Liver (tissue), 10 donors: Measurements from ENCODE around the gene KIF18B. TPM values are rescaled to one million over a fixed set of nuclear protein-coding genes. Genes with fewer than 3 reads are reported as not detected.

Source experiments
- DNase-seq: peaks from one replicate; pipeline ENCODE4 v3.0.0-alpha.2; 2017; ENCODE audit warnings: low spot score
- H3K27ac ChIP-seq, 2 donors: one replicate each; pipeline ENCODE4 v1.7.0; 2013; ENCODE audit warnings: inconsistent platforms in 2 of 2, low read length in 2 of 2, control low read depth in 1 of 2, low read depth in 1 of 2, mild to moderate bottlenecking in 1 of 2
- H3K27me3 ChIP-seq, 4 donors: one replicate each; pipeline versions ENCODE4 v1.6.1 to v1.7.0; 2013; ENCODE audit warnings: low read length in 3 of 4, inconsistent platforms in 1 of 4, mild to moderate bottlenecking in 1 of 4, moderate library complexity in 1 of 4; ENCODE audit not compliant: control insufficient read depth in 4 of 4, insufficient read depth in 4 of 4
- H3K36me3 ChIP-seq, 4 donors: one replicate each; pipeline versions ENCODE4 v1.6.1 to v1.7.0; 2013; ENCODE audit warnings: low read length in 3 of 4, mild to moderate bottlenecking in 3 of 4, low read depth in 1 of 4, moderate library complexity in 1 of 4; ENCODE audit not compliant: control insufficient read depth in 4 of 4, insufficient read depth in 3 of 4
- H3K4me1 ChIP-seq, 4 donors: one replicate each; pipeline versions ENCODE4 v1.6.1 to v1.7.0; 2013; ENCODE audit warnings: low read length in 3 of 4, mild to moderate bottlenecking in 3 of 4, moderate library complexity in 1 of 4; ENCODE audit not compliant: control insufficient read depth in 4 of 4, insufficient read depth in 4 of 4
- H3K4me3 ChIP-seq, 3 donors: one replicate each; pipeline versions ENCODE4 v1.6.1 to v1.7.0; 2013; ENCODE audit warnings: low read length in 3 of 3, control low read depth in 1 of 3, low read depth in 1 of 3, mild to moderate bottlenecking in 1 of 3
- H3K9ac ChIP-seq, 2 donors: one replicate each; pipeline ENCODE4 v1.7.0; 2013; ENCODE audit warnings: low read length in 2 of 2, mild to moderate bottlenecking in 2 of 2, moderate library complexity in 2 of 2, control low read depth in 1 of 2, low read depth in 1 of 2
- H3K9me3 ChIP-seq, 4 donors: one replicate each; pipeline versions ENCODE4 v1.6.1 to v1.7.0; 2013; ENCODE audit warnings: low read length in 3 of 4; ENCODE audit not compliant: control insufficient read depth in 4 of 4
- EGR1 ChIP-seq, 2 donors: IDR thresholded peaks; 2 replicates each; pipeline ENCODE4 v1.6.1; 2016 to 2018; ENCODE audit warnings: antibody characterized with exemption in 2 of 2, low read depth in 2 of 2
- FOXA1 ChIP-seq: IDR thresholded peaks from 2 replicates; pipeline ENCODE4 v1.6.1; 2016; ENCODE audit warnings: antibody characterized with exemption
- GABPA ChIP-seq, 2 donors: IDR thresholded peaks in 1 of 2; conservative IDR thresholded peaks in 1 of 2; 2 replicates each; pipeline ENCODE4 v1.6.1; 2016; ENCODE audit warnings: antibody characterized with exemption in 2 of 2, mild to moderate bottlenecking in 1 of 2, moderate library complexity in 1 of 2
- HNF4G ChIP-seq: IDR thresholded peaks from 2 replicates; pipeline ENCODE4 v1.6.1; 2016; ENCODE audit warnings: antibody characterized with exemption
- JUND ChIP-seq, 2 donors: IDR thresholded peaks; 2 replicates each; pipeline ENCODE4 v1.6.1; 2016; ENCODE audit warnings: antibody characterized with exemption in 2 of 2
- NR2F2 ChIP-seq: IDR thresholded peaks from 2 replicates; pipeline ENCODE4 v1.6.1; 2016; ENCODE audit warnings: antibody characterized with exemption
- RAD21 ChIP-seq, 2 donors: IDR thresholded peaks; 2 replicates each; pipeline ENCODE4 v1.6.1; 2016; ENCODE audit warnings: antibody characterized with exemption in 2 of 2, mild to moderate bottlenecking in 2 of 2
- SP1 ChIP-seq: IDR thresholded peaks from 2 replicates; pipeline ENCODE4 v1.6.1; 2018; ENCODE audit warnings: antibody characterized with exemption, mild to moderate bottlenecking
- TAF1 ChIP-seq: conservative IDR thresholded peaks from 2 replicates; pipeline ENCODE4 v1.6.1; 2016; ENCODE audit warnings: antibody characterized with exemption, mild to moderate bottlenecking
- WGBS: extraction: QIAGEN DNeasy Blood & Tissue Kit; methylation state at CpG from one replicate; pipeline ENCODE4 v1.1.7; 2013; 5-methylcytosine and 5-hydroxymethylcytosine counted together
- polyA plus RNA-seq, 2 donors: library from polyadenylated mRNA; stranded (reverse) in 1 of 2; unstranded in 1 of 2; fragments of 200-250 nt in 1 of 2; fragments of >200 nt in 1 of 2; fragmentation: Nextera tagmentation in 1 of 2; extraction: Ambion mirVana in 1 of 2; gene quantifications; one replicate each; pipeline versions ENCODE4 v1.2.1 to v1.2.3, GENCODE V29; 2013 to 2015
- small RNA-seq: library from RNA; depleted of rRNA; stranded (forward); fragments of <200 nt; gene quantifications from one replicate; pipeline ENCODE3, GENCODE V24; 2014
- total RNA-seq, 2 donors: library from RNA; depleted of rRNA; stranded (reverse); fragments of >200 nt; gene quantifications; one replicate each; pipeline ENCODE4 v1.2.3, GENCODE V29; 2014
- TF ChIP-seq, protein P1 (sequence below): IDR thresholded peaks from 2 replicates; pipeline ENCODE4 v1.6.1; 2016; ENCODE audit warnings: antibody characterized with exemption
- TF ChIP-seq, protein P2 (sequence below): IDR thresholded peaks from 2 replicates; pipeline ENCODE4 v1.6.1; 2016; ENCODE audit warnings: antibody characterized with exemption
- donor health status: healthy.
- donor health status: healthy.
- donor health status: healthy.
- donor health status: healthy.
- donor health status: healthy.

KIF18B gene
- total and polyA plus RNA-seq, 4 donors, result under 0.01 to 11.9 (median 0.48) TPM

DNA sequence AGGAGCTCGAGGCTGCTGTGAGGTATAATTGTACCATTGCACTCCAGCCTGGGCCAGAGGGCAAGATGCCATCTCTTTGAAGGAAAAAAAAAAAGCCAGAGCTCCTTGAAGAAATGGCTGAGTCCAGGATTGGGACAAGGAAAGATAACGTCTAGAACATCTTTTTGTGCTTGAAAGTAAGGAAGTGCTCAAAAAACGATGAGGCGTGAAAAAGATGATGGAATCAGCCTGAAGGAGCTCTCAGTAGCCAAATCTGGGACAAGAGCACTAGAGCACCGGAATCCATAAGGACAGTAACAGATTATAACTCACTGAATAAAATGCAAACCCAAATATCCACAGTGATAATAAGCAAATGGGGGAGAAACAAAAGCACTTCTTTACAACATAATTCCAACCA, 70.5 kb downstream of the KIF18B start:
- Histone ChIP-seq H3K36me3 (peaks cover 9 to 65% (median 45%) of the 10 kb centered on the region in 4 donors), H3K9ac (no peak overlapping the region), H3K4me1 (no peaks in the 10 kb centered on the region), H3K9me3 (no peaks in the 10 kb centered on the region), H3K4me3 (no peak overlapping the region), H3K27ac (no peak overlapping the region), H3K27me3 (no peaks in the 10 kb centered on the region)
- TF ChIP-seq EGR1 (IDR thresholded peaks at IDR 0.05; ENCODE audit: low read depth in 2 of 2), result no peak
- TF ChIP-seq, protein P1, sequence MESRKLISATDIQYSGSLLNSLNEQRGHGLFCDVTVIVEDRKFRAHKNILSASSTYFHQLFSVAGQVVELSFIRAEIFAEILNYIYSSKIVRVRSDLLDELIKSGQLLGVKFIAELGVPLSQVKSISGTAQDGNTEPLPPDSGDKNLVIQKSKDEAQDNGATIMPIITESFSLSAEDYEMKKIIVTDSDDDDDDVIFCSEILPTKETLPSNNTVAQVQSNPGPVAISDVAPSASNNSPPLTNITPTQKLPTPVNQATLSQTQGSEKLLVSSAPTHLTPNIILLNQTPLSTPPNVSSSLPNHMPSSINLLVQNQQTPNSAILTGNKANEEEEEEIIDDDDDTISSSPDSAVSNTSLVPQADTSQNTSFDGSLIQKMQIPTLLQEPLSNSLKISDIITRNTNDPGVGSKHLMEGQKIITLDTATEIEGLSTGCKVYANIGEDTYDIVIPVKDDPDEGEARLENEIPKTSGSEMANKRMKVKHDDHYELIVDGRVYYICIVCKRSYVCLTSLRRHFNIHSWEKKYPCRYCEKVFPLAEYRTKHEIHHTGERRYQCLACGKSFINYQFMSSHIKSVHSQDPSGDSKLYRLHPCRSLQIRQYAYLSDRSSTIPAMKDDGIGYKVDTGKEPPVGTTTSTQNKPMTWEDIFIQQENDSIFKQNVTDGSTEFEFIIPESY, result no peak
- no peak for TF ChIP-seq RAD21 (IDR thresholded peaks at IDR 0.05)
- no peak for TF ChIP-seq GABPA (IDR thresholded peaks at IDR 0.05 in 1 of 2, conservative IDR thresholded peaks at IDR 0.05 in 1 of 2)
- TF ChIP-seq, protein P2, sequence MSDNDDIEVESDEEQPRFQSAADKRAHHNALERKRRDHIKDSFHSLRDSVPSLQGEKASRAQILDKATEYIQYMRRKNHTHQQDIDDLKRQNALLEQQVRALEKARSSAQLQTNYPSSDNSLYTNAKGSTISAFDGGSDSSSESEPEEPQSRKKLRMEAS, result no peak
- TF ChIP-seq TAF1, result no peak
- no peak for TF ChIP-seq NR2F2
- TF ChIP-seq HNF4G, result no peak
- no peak for TF ChIP-seq FOXA1
- TF ChIP-seq SP1, result no peak
- no peak for DNase-seq
- WGBS, result 93% methylated on average over 5 of the region's 5 CpGs

DNA sequence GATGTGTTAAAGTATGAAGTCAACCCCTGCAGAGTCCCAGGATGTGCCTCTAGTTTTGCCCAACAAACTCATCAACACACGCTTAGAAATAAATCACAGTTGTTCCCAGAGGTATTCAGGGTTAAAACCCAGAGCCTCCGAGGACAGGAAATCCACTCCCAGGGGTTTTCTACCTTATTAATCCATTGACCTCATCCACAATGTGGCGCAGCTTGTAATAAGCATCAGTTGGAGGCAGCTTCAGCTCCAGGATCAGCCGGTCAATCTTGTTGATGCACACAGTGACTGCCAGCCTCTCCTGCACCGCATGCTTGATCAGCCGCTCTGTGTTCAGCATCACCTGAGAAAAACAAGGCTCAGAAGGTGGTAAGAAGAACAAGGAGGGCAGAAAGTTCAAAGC, 71.8 kb downstream of the KIF18B start:
- Histone ChIP-seq H3K27ac (no peak overlapping the region), H3K36me3 (peaks cover 9 to 64% (median 46%) of the 10 kb centered on the region in 4 donors), H3K9ac (no peak overlapping the region), H3K4me3 (no peak overlapping the region), H3K27me3 (no peaks in the 10 kb centered on the region), H3K4me1 (no peaks in the 10 kb centered on the region), H3K9me3 (no peaks in the 10 kb centered on the region)
- DNase-seq, result no peak
- TF ChIP-seq NR2F2, result no peak
- no peak for TF ChIP-seq EGR1 (IDR thresholded peaks at IDR 0.05; ENCODE audit: low read depth in 2 of 2)
- TF ChIP-seq RAD21 (IDR thresholded peaks at IDR 0.05), result no peak
- no peak for TF ChIP-seq GABPA (IDR thresholded peaks at IDR 0.05 in 1 of 2, conservative IDR thresholded peaks at IDR 0.05 in 1 of 2)
- no peak for TF ChIP-seq JUND (IDR thresholded peaks at IDR 0.05)
- no peak for TF ChIP-seq SP1
- no peak for TF ChIP-seq FOXA1
- TF ChIP-seq, protein P2, result no peak
- 98% methylated on average over 6 of the region's 6 CpGs for WGBS

Small RNA genes within 50 kb of the gene (small RNA-seq; reads per million reads assigned to genes)
- gene AC015936.2 (not detected), gene CCDC103 (not detected), gene MIR6783 (not detected), gene RN7SL405P (not detected)

Other genes with a start within 250 kb of the KIF18B start
- 1 to 10 TPM; 1.3 to 4.5 TPM for gene DBF4B, start 239.1 kb downstream of the KIF18B start, total RNA-seq
- gene DBF4B, start 239.1 kb downstream of the KIF18B start, polyA plus RNA-seq, result under 1 TPM; 0.44 to 0.84 TPM
- 1 to 10 TPM in 1 of 2 donors, under 1 TPM in 1; 0.08 to 1.1 TPM for gene ADAM11, start 188.8 kb downstream of the KIF18B start, total RNA-seq
- under 1 TPM in 1 of 2 donors, not detected in 1; 0.06 TPM for gene ADAM11, start 188.8 kb downstream of the KIF18B start, polyA plus RNA-seq
- gene GJC1, start 117.5 kb downstream of the KIF18B start, total RNA-seq, result 1 to 10 TPM; 1.2 to 1.4 TPM
- under 1 TPM; 0.17 to 0.37 TPM for gene GJC1, start 117.5 kb downstream of the KIF18B start, polyA plus RNA-seq
- gene HIGD1B, start 99.9 kb downstream of the KIF18B start, total RNA-seq, result not detected
- under 1 TPM; 0.28 to 0.43 TPM for gene HIGD1B, start 99.9 kb downstream of the KIF18B start, polyA plus RNA-seq
- gene EFTUD2, start 48.3 kb downstream of the KIF18B start, total RNA-seq, result 10 to 100 TPM; 45.8 to 84.3 TPM
- 10 to 100 TPM; 19.8 to 20.9 TPM for gene EFTUD2, start 48.3 kb downstream of the KIF18B start, polyA plus RNA-seq
- under 1 TPM; 0.33 to 0.42 TPM for gene GFAP, start 32.3 kb downstream of the KIF18B start, total RNA-seq
- under 1 TPM in 1 of 2 donors, not detected in 1; 0.24 TPM for gene GFAP, start 32.3 kb downstream of the KIF18B start, polyA plus RNA-seq
- gene C1QL1, start 20.5 kb upstream of the KIF18B start, total RNA-seq, result under 1 TPM; 0.17 to 0.23 TPM
- gene C1QL1, start 20.5 kb upstream of the KIF18B start, polyA plus RNA-seq, result under 1 TPM in 1 of 2 donors, not detected in 1; 0.57 TPM
- 10 to 100 TPM; 15.6 to 22.9 TPM for gene DCAKD, start 103.9 kb upstream of the KIF18B start, total RNA-seq
- 10 to 100 TPM in 1 of 2 donors, 1 to 10 TPM in 1; 9.7 to 13.6 TPM for gene DCAKD, start 103.9 kb upstream of the KIF18B start, polyA plus RNA-seq
- 10 to 100 TPM; 27.0 to 55.1 TPM for gene NMT1, start 113.5 kb upstream of the KIF18B start, total RNA-seq
- 10 to 100 TPM; 30.2 to 83.7 TPM for gene NMT1, start 113.5 kb upstream of the KIF18B start, polyA plus RNA-seq
- gene PLCD3, start 184.7 kb upstream of the KIF18B start, total RNA-seq, result 1 to 10 TPM in 1 of 2 donors, under 1 TPM in 1; 0.28 to 2.3 TPM
- gene PLCD3, start 184.7 kb upstream of the KIF18B start, polyA plus RNA-seq, result 1 to 10 TPM; 1.1 to 1.6 TPM
- gene ACBD4, start 187.9 kb upstream of the KIF18B start, total RNA-seq, result 10 to 100 TPM in 1 of 2 donors, 1 to 10 TPM in 1; 4.4 to 51.4 TPM
- 10 to 100 TPM; 43.2 to 46.5 TPM for gene ACBD4, start 187.9 kb upstream of the KIF18B start, polyA plus RNA-seq
- 10 to 100 TPM; 13.4 to 14.3 TPM for gene HEXIM1, start 200.7 kb upstream of the KIF18B start, total RNA-seq
- 10 to 100 TPM in 1 of 2 donors, 1 to 10 TPM in 1; 7.4 to 11.3 TPM for gene HEXIM1, start 200.7 kb upstream of the KIF18B start, polyA plus RNA-seq
- 1 to 10 TPM; 3.5 to 4.8 TPM for gene HEXIM2, start 214.1 kb upstream of the KIF18B start, total RNA-seq
- 10 to 100 TPM in 1 of 2 donors, 1 to 10 TPM in 1; 6.1 to 10.7 TPM for gene HEXIM2, start 214.1 kb upstream of the KIF18B start, polyA plus RNA-seq